K562 (cell line): ENCODE results near the gene RPL7L1. TPM values are rescaled to one million over a fixed set of nuclear protein-coding genes. Genes with fewer than 3 reads are reported as not detected.

Experiments
- ATAC-seq: fragments of 200-7000 bp; cut with Tn5 transposase; 3 replicates; pipeline ENCODE4 v1.9.1; 2020; ENCODE audit warnings: moderate library complexity
- BruUV-seq: library from RNA; stranded (reverse); fragments of 400-500 nt; replicated peaks from 2 replicates; lab custom pipeline; 2021; lab: Mats Ljungman, UMichigan
- CTCF ChIA-PET: fragments of 300-600 bp; formaldehyde crosslinking; extraction: SDS; loops from one replicate; lab custom pipeline; 2021; ENCODE audit warnings: low intra/inter-chr PET ratio; lab: Yijun Ruan, JAX
- POLR2A ChIA-PET: fragments of 300-600, 350-650 bp; sonication (Branson Sonifier 250); formaldehyde crosslinking; extraction: SDS; loops from one replicate; lab custom pipeline; 2021; ENCODE audit warnings: antibody characterized with exemption, inconsistent platforms; lab: Yijun Ruan, JAX
- DNase-seq, 4 experiments: peaks; one replicate each; pipeline versions ENCODE4 v3.0.0 to v3.0.0-alpha.2; 2011 to 2018; ENCODE audit warnings: low spot score in 3 of 4, mixed read lengths in 3 of 4; ENCODE audit errors: extremely low read depth in 1 of 4
- FAIRE-seq: peaks from 2 replicates; lab custom pipeline; 2011; peaks lifted over from hg19 to GRCh38; lab: Jason Lieb, UNC
- H2AFZ ChIP-seq: 2 replicates; pipeline ENCODE4 v1.6.0; 2011; ENCODE audit warnings: low read depth, low read length, control low read depth, inconsistent platforms
- H3K27ac ChIP-seq: fragments of 200-600 bp; 3 replicates; pipeline ENCODE4 v1.8.0; 2011; ENCODE audit warnings: low read depth, mild to moderate bottlenecking, control low read depth, inconsistent platforms, low read length, moderate library complexity, mixed read lengths; ENCODE audit errors: extremely low read depth
- H3K27me3 ChIP-seq, 2 experiments: fragments of 300-600 bp in 1 of 2; 2 replicates in 1 of 2; 3 replicates in 1 of 2; pipeline versions ENCODE4 v1.6.0 to v1.8.0; 2011; ENCODE audit warnings: inconsistent platforms in 2 of 2, low read length in 2 of 2, mild to moderate bottlenecking in 1 of 2, mixed read lengths in 1 of 2, moderate library complexity in 1 of 2; ENCODE audit not compliant: control insufficient read depth in 2 of 2, insufficient read depth in 2 of 2
- H3K36me3 ChIP-seq: fragments of 300-600 bp; 3 replicates; pipeline ENCODE4 v1.8.0; 2011; ENCODE audit warnings: mild to moderate bottlenecking, low read length, inconsistent platforms; ENCODE audit not compliant: control insufficient read depth, insufficient read depth
- H3K4me1 ChIP-seq, 2 experiments: fragments of 200-600 bp in 1 of 2; replicated peaks in 1 of 2; 2 replicates in 1 of 2; 3 replicates in 1 of 2; pipeline versions ENCODE4 v1.5.1 to v1.8.0; 2011; ENCODE audit warnings: inconsistent platforms in 2 of 2, low read length in 2 of 2, mild to moderate bottlenecking in 1 of 2, mixed read lengths in 1 of 2, moderate library complexity in 1 of 2; ENCODE audit not compliant: control insufficient read depth in 2 of 2, insufficient read depth in 2 of 2
- H3K4me2 ChIP-seq: 2 replicates; pipeline ENCODE4 v1.6.1; 2011; ENCODE audit warnings: low read length, control low read depth, inconsistent platforms, mixed read lengths; ENCODE audit not compliant: insufficient read depth
- H3K4me3 ChIP-seq: fragments of 200-600 bp; sonication (generic), shearing (Covaris generic); 2 replicates; pipeline ENCODE4 v1.5.1; 2016; ENCODE audit warnings: control low read depth, inconsistent platforms
- H3K79me2 ChIP-seq: fragments of 200-600 bp; 3 replicates; pipeline ENCODE4 v1.8.0; 2011; ENCODE audit warnings: low read length, inconsistent platforms; ENCODE audit not compliant: control insufficient read depth, insufficient read depth
- H3K9ac ChIP-seq, 2 experiments: 2 replicates each; pipeline versions ENCODE4 v1.6.0 to v1.6.1; 2011; ENCODE audit warnings: low read depth in 2 of 2, low read length in 2 of 2, control low read depth in 1 of 2, inconsistent platforms in 1 of 2, mild to moderate bottlenecking in 1 of 2, mixed read lengths in 1 of 2; ENCODE audit not compliant: insufficient read depth in 1 of 2
- H3K9me1 ChIP-seq: one replicate; pipeline ENCODE4 v1.6.0; 2011; ENCODE audit warnings: inconsistent platforms, mild to moderate bottlenecking, low read length, moderate library complexity; ENCODE audit not compliant: control insufficient read depth, insufficient read depth
- H3K9me3 ChIP-seq: replicated peaks from 2 replicates; pipeline ENCODE4 v1.5.1; 2011; ENCODE audit warnings: low read depth, low read length, inconsistent platforms; ENCODE audit not compliant: control insufficient read depth, insufficient read depth
- H4K20me1 ChIP-seq: replicated peaks from 2 replicates; pipeline ENCODE4 v1.6.1; 2011; ENCODE audit warnings: low read length, inconsistent platforms, mixed read lengths; ENCODE audit not compliant: control insufficient read depth, insufficient read depth
- BCL6 ChIP-seq: fragments of 250-450 bp; sonication (Bioruptor Pico); IDR thresholded peaks from 2 replicates; pipeline ENCODE4 v1.4.0; 2020
- CHCHD3 ChIP-seq: fragments of 250-450 bp; sonication (Bioruptor Pico); IDR thresholded peaks from 2 replicates; pipeline ENCODE4 v2.1.2; 2022; ENCODE audit warnings: mild to moderate bottlenecking
- CHD2 ChIP-seq: IDR thresholded peaks from 2 replicates; pipeline ENCODE4 v1.6.1; 2011; ENCODE audit warnings: low read depth, low read length
- HNRNPK ChIP-seq: fragments of 200-400 bp; formaldehyde crosslinking; IDR thresholded peaks from one replicate; pipeline ENCODE4 v1.6.1; 2018; ENCODE audit warnings: mild to moderate bottlenecking, low read depth, low read length; ENCODE audit not compliant: poor library complexity, severe bottlenecking
- ILK ChIP-seq: fragments of 450-650 bp; IDR thresholded peaks from 2 replicates; pipeline ENCODE4 v1.6.1; 2016; ENCODE audit warnings: missing genetic modification characterization, low read depth, mild to moderate bottlenecking, missing compliant biosample characterization, moderate library complexity, borderline replicate concordance
- MCM2 ChIP-seq: fragments of 450-650 bp; IDR thresholded peaks from 2 replicates; pipeline ENCODE4 v1.6.1; 2017; ENCODE audit warnings: low read depth, mild to moderate bottlenecking
- MXI1 ChIP-seq: IDR thresholded peaks from 2 replicates; pipeline ENCODE4 v1.6.1; 2011; ENCODE audit warnings: low read depth, mild to moderate bottlenecking, improper control_type of control experiment, low read length
- SETDB1 ChIP-seq: IDR thresholded peaks from one replicate; pipeline ENCODE4 v1.6.1; 2012; ENCODE audit warnings: low read length, control low read depth, inconsistent platforms
- WHSC1 ChIP-seq: IDR thresholded peaks from one replicate; pipeline ENCODE4 v1.6.1; 2012; ENCODE audit warnings: low read length, control low read depth, inconsistent platforms
- WGBS: fragments of 100-300 bp; shearing (Covaris generic); methylation state at CpG from one replicate; pipeline ENCODE4 v1.1.6; 2016; ENCODE audit warnings: low coverage, mixed read lengths; ENCODE audit not compliant: insufficient coverage; ENCODE audit errors: missing lambda C conversion rate; 5-methylcytosine and 5-hydroxymethylcytosine counted together
- in situ Hi-C: fragments of 300-500 bp; cut with MboI; formaldehyde crosslinking; loops from 4 replicates; pipeline ENCODE4 v1.15.0; 2018; ENCODE audit warnings: inconsistent platforms, mixed read lengths
- intact Hi-C: fragments of 100-400 bp; cut with micrococcal nuclease; formaldehyde crosslinking; loops from 2 replicates; pipeline ENCODE4 v1.14.2; 2022
- polyA plus RNA-seq, 8 experiments: library from polyadenylated mRNA; depleted of rRNA in 4 of 8; stranded (reverse) in 5 of 8; unstranded in 3 of 8; fragments of >200 nt; fragmentation: Nextera tagmentation in 2 of 8; fragmentation: Illumina TruSeq in 1 of 8; extraction: Ambion mirVana in 2 of 8; extraction: Trizol in 1 of 8; gene quantifications; 2 replicates each; pipeline versions ENCODE4 v1.2.1 to v1.2.3, GENCODE V29; 2011 to 2014; ENCODE audit warnings: inconsistent platforms in 1 of 8, missing spikeins in 1 of 8
- total RNA-seq, 7 experiments: library from RNA; depleted of rRNA in 6 of 7; stranded (reverse); fragments of >200 nt in 6 of 7; fragmentation: Illumina TruSeq in 2 of 7; extraction: Trizol in 2 of 7; gene quantifications; 2 replicates each; pipeline versions ENCODE4 v1.2.1 to v1.2.3, GENCODE V29; 2011 to 2021; ENCODE audit warnings: low replicate concordance in 1 of 7
- TF ChIP-seq, protein P1 (sequence below): fragments of 250-450 bp; sonication (Bioruptor Pico); IDR thresholded peaks from 2 replicates; pipeline ENCODE4 v1.5.0; 2021; ENCODE audit warnings: mild to moderate bottlenecking, borderline replicate concordance
- TF ChIP-seq, protein P2 (sequence below): fragments of 250-450 bp; sonication (Bioruptor Pico); IDR thresholded peaks from 2 replicates; pipeline ENCODE4 v1.4.0; 2020
- TF ChIP-seq, protein P3 (sequence below): sonication (generic); formaldehyde crosslinking; IDR thresholded peaks from 2 replicates; pipeline ENCODE4 v1.4.0; 2020; ENCODE audit warnings: mild to moderate bottlenecking, missing genetic modification reagents

Gene RPL7L1
- total and polyA plus RNA-seq, 9 of the 15 experiments (the other 6 are each of a cell fraction or from before 2014, with no cell fraction given), result 129 to 259 (median 164) TPM

DNA sequence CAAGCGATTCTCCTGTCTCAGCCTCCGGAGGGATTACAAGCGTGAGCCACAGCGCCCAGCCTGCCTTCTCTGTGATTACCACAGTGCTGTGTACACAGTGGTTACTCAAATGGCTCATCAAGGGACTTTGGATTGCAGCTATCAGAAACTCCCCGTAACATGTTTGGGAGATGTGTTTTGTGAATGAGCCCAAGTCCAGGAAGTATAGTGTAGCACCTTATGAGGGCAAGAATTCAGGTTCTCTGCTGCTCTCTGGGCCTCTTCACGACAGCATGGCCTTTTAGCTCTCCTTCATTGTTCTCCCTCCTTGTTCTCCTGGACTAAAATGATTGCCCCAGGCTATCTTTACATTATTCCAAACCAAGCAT, 34.1 kb upstream of the RPL7L1 start:
- POLR2A ChIA-PET, result interaction anchor here (3.9 kb wide), 1 partner anchor 9 kb away, joined by 11 read pairs; no protein-coding TSS in a partner anchor
- intact Hi-C loops, result no loop called here
- CTCF ChIA-PET, result no interaction called here
- in situ Hi-C loops, result no loop called here
- H3K27me3 ChIP-seq, result no peaks in the 10 kb centered on the region
- H3K4me3 ChIP-seq, result no peak overlapping the region
- H4K20me1 ChIP-seq, result no peaks in the 10 kb centered on the region
- H2AFZ ChIP-seq, result no peak overlapping the region
- TF ChIP-seq ILK (no peak), MXI1 (no peak), SETDB1 (no peak), WHSC1 (no peak), CHCHD3 (CRISPR knock-in tag) (no peak), MCM2 (no peak), HNRNPK (no peak), BCL6 (CRISPR knock-in tag) (no peak), CHD2 (no peak)
- TF ChIP-seq, protein P1, sequence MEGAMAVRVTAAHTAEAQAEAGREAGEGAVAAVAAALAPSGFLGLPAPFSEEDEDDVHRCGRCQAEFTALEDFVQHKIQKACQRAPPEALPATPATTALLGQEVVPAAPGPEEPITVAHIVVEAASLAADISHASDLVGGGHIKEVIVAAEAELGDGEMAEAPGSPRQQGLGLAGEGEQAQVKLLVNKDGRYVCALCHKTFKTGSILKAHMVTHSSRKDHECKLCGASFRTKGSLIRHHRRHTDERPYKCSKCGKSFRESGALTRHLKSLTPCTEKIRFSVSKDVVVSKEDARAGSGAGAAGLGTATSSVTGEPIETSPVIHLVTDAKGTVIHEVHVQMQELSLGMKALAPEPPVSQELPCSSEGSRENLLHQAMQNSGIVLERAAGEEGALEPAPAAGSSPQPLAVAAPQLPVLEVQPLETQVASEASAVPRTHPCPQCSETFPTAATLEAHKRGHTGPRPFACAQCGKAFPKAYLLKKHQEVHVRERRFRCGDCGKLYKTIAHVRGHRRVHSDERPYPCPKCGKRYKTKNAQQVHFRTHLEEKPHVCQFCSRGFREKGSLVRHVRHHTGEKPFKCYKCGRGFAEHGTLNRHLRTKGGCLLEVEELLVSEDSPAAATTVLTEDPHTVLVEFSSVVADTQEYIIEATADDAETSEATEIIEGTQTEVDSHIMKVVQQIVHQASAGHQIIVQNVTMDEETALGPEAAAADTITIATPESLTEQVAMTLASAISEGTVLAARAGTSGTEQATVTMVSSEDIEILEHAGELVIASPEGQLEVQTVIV (CRISPR knock-in tag), result no peak
- TF ChIP-seq, protein P2, sequence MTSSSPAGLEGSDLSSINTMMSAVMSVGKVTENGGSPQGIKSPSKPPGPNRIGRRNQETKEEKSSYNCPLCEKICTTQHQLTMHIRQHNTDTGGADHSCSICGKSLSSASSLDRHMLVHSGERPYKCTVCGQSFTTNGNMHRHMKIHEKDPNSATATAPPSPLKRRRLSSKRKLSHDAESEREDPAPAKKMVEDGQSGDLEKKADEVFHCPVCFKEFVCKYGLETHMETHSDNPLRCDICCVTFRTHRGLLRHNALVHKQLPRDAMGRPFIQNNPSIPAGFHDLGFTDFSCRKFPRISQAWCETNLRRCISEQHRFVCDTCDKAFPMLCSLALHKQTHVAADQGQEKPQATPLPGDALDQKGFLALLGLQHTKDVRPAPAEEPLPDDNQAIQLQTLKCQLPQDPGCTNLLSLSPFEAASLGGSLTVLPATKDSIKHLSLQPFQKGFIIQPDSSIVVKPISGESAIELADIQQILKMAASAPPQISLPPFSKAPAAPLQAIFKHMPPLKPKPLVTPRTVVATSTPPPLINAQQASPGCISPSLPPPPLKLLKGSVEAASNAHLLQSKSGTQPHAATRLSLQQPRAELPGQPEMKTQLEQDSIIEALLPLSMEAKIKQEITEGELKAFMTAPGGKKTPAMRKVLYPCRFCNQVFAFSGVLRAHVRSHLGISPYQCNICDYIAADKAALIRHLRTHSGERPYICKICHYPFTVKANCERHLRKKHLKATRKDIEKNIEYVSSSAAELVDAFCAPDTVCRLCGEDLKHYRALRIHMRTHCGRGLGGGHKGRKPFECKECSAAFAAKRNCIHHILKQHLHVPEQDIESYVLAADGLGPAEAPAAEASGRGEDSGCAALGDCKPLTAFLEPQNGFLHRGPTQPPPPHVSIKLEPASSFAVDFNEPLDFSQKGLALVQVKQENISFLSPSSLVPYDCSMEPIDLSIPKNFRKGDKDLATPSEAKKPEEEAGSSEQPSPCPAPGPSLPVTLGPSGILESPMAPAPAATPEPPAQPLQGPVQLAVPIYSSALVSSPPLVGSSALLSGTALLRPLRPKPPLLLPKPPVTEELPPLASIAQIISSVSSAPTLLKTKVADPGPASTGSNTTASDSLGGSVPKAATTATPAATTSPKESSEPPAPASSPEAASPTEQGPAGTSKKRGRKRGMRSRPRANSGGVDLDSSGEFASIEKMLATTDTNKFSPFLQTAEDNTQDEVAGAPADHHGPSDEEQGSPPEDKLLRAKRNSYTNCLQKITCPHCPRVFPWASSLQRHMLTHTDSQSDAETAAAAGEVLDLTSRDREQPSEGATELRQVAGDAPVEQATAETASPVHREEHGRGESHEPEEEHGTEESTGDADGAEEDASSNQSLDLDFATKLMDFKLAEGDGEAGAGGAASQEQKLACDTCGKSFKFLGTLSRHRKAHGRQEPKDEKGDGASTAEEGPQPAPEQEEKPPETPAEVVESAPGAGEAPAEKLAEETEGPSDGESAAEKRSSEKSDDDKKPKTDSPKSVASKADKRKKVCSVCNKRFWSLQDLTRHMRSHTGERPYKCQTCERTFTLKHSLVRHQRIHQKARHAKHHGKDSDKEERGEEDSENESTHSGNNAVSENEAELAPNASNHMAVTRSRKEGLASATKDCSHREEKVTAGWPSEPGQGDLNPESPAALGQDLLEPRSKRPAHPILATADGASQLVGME (CRISPR knock-in tag), result no peak
- TF ChIP-seq, protein P3, sequence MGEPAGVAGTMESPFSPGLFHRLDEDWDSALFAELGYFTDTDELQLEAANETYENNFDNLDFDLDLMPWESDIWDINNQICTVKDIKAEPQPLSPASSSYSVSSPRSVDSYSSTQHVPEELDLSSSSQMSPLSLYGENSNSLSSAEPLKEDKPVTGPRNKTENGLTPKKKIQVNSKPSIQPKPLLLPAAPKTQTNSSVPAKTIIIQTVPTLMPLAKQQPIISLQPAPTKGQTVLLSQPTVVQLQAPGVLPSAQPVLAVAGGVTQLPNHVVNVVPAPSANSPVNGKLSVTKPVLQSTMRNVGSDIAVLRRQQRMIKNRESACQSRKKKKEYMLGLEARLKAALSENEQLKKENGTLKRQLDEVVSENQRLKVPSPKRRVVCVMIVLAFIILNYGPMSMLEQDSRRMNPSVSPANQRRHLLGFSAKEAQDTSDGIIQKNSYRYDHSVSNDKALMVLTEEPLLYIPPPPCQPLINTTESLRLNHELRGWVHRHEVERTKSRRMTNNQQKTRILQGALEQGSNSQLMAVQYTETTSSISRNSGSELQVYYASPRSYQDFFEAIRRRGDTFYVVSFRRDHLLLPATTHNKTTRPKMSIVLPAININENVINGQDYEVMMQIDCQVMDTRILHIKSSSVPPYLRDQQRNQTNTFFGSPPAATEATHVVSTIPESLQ (CRISPR knock-in tag), result no peak
- H3K9me3 ChIP-seq, result no peaks in the 10 kb centered on the region
- H3K4me1 ChIP-seq, result no peaks in the 10 kb centered on the region
- WGBS, result 87% methylated on average over 6 of the region's 6 CpGs
- no TSS peak for BruUV-seq
- peaks cover 8% of the 10 kb centered on the region; the same call in 2 of the 3 replicates for H3K36me3 ChIP-seq
- no peak for DNase-seq
- no peaks in the 10 kb centered on the region for H3K9me1 ChIP-seq
- no peak for ATAC-seq
- no peak overlapping the region for H3K4me2 ChIP-seq
- no peak for FAIRE-seq
- no peak overlapping the region for H3K9ac ChIP-seq
- H3K79me2 ChIP-seq, result no peaks in the 10 kb centered on the region
- no peak overlapping the region for H3K27ac ChIP-seq
